Gastroesophageal sphincter (tissue), 3 donors: ENCODE results near the gene F11.
"Not testable (repeated sequence)": the region's sequence is repeated elsewhere in the genome, so short reads cannot be mapped to it uniquely, and the experiment has no call there.

Experiments used
- EP300 ChIP-seq: sonication (generic); formaldehyde crosslinking; IDR thresholded peaks from one replicate; pipeline ENCODE4 v1.6.1; 2017; ENCODE audit warnings: antibody characterized with exemption, mild to moderate bottlenecking
- POLR2A ChIP-seq, 2 donors: fragments of 450-650 bp; IDR thresholded peaks; one replicate each; pipeline ENCODE4 v1.6.1; 2017; ENCODE audit warnings: antibody characterized with exemption in 2 of 2, mild to moderate bottlenecking in 2 of 2, moderate library complexity in 1 of 2
- POLR2AphosphoS5 ChIP-seq: sonication (generic); formaldehyde crosslinking; IDR thresholded peaks from one replicate; pipeline ENCODE4 v1.6.1; 2017; ENCODE audit warnings: antibody characterized with exemption
- TF ChIP-seq, protein P1 (sequence below), 4 experiments: fragments of 200-600 bp in 2 of 4; fragments of 450-650 bp in 2 of 4; sonication (generic) in 1 of 4; IDR thresholded peaks; one replicate each; pipeline ENCODE4 v1.5.1; 2017 to 2019; ENCODE audit warnings: antibody characterized with exemption in 4 of 4, mild to moderate bottlenecking in 2 of 4, moderate library complexity in 2 of 4

DNA sequence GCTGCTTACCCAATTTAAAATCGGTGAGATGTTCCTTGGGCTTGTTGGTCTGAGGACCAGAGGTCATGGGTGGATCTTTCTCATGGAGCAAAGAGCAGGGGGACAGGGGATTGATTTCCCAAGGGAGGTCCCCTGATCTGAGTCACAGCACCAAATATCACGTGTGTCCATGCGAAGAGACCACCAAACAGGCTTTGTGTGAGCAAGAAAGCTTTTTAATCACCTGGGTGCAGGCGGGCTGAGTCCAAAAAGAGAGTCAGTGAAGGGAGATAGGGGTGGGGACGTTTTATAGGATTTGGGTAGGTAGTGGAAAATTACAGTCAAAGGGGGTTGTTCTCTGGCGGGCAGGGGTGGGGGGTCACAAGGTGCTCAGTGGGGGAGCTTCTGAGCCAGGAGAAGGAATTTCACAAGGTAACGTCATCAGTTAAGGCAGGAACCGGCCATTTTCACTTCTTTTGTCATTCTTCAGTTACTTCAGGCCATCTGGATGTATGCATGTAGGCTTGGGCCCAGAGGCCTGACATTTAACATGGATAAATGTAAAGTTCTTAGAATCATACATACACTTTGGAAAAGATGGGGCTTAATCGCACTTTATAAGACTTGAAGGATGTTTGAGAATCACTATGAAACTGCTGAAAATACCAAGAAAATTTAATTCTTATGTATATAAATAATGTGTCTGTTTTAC, 18.8 kb upstream of the F11 start:
- TF ChIP-seq, protein P1, sequence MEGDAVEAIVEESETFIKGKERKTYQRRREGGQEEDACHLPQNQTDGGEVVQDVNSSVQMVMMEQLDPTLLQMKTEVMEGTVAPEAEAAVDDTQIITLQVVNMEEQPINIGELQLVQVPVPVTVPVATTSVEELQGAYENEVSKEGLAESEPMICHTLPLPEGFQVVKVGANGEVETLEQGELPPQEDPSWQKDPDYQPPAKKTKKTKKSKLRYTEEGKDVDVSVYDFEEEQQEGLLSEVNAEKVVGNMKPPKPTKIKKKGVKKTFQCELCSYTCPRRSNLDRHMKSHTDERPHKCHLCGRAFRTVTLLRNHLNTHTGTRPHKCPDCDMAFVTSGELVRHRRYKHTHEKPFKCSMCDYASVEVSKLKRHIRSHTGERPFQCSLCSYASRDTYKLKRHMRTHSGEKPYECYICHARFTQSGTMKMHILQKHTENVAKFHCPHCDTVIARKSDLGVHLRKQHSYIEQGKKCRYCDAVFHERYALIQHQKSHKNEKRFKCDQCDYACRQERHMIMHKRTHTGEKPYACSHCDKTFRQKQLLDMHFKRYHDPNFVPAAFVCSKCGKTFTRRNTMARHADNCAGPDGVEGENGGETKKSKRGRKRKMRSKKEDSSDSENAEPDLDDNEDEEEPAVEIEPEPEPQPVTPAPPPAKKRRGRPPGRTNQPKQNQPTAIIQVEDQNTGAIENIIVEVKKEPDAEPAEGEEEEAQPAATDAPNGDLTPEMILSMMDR (IDR thresholded peaks at IDR 0.05), result not testable (repeated sequence)
- TF ChIP-seq POLR2A (IDR thresholded peaks at IDR 0.05); EP300; POLR2AphosphoS5: not testable (repeated sequence)
